PC-3 (cell line): Measurements from ENCODE around the gene DBNDD1.

Experiments
- EZH2 ChIP-seq: fragments of 300-600 bp; sonication (generic); IDR thresholded peaks from one replicate; pipeline ENCODE4 v1.6.1; 2017; ENCODE audit warnings: antibody characterized with exemption, mild to moderate bottlenecking, low read length; ENCODE audit not compliant: unreplicated experiment
- EZH2phosphoT487 ChIP-seq: fragments of 300-600 bp; sonication (generic); IDR thresholded peaks from 2 replicates; pipeline ENCODE4 v1.6.1; 2018; ENCODE audit warnings: mild to moderate bottlenecking, antibody characterized with exemption, low read length, borderline replicate concordance
- TF ChIP-seq, protein P1 (sequence below): fragments of 300-600 bp; sonication (generic); conservative IDR thresholded peaks from 2 replicates; pipeline ENCODE4 v1.5.1; 2017; ENCODE audit warnings: antibody characterized with exemption, low read depth, mild to moderate bottlenecking, low read length

DNA sequence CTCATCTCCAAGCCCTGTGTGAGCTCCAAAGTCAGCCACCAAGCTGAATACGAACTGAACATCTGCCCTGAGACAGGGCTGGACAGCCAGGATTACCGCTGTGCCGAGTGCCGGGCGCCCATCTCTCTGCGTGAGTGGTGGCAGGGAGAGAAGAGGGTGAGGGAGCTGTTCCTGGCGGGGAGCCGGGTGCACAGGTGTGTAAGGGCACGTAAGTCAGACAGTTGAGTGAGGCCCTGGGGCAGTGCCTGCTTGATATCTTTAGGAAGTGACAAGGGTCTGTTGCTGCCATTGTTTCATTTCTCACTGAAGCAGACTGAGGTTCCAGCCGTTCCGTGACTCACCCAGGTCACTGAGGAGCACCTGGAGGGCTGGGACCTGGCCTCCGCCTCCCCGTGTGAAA, 58.3 kb downstream of the DBNDD1 start:
- TF ChIP-seq, protein P1, sequence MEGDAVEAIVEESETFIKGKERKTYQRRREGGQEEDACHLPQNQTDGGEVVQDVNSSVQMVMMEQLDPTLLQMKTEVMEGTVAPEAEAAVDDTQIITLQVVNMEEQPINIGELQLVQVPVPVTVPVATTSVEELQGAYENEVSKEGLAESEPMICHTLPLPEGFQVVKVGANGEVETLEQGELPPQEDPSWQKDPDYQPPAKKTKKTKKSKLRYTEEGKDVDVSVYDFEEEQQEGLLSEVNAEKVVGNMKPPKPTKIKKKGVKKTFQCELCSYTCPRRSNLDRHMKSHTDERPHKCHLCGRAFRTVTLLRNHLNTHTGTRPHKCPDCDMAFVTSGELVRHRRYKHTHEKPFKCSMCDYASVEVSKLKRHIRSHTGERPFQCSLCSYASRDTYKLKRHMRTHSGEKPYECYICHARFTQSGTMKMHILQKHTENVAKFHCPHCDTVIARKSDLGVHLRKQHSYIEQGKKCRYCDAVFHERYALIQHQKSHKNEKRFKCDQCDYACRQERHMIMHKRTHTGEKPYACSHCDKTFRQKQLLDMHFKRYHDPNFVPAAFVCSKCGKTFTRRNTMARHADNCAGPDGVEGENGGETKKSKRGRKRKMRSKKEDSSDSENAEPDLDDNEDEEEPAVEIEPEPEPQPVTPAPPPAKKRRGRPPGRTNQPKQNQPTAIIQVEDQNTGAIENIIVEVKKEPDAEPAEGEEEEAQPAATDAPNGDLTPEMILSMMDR = no peak
- no peak for TF ChIP-seq EZH2
- TF ChIP-seq EZH2phosphoT487 = no peak
